Endothelial cell of umbilical vein (primary cell): ENCODE measurements around the gene DUSP6.

Experiments used
- MYC ChIP-seq: IDR thresholded peaks from one replicate; pipeline ENCODE4 v1.6.1; 2011; ENCODE audit warnings: mild to moderate bottlenecking, low read depth, low read length
- POLR2A ChIP-seq: IDR thresholded peaks from 2 replicates; pipeline ENCODE4 v1.6.1; 2012; ENCODE audit warnings: low read depth, mild to moderate bottlenecking, control low read depth, low read length
- POLR2AphosphoS5 ChIP-seq: IDR thresholded peaks from 2 replicates; pipeline ENCODE4 v1.6.1; 2012; ENCODE audit warnings: low read depth, mild to moderate bottlenecking, control low read depth, low read length, moderate library complexity; ENCODE audit not compliant: insufficient read depth
- TF ChIP-seq, protein P1 (sequence below), 2 donors: IDR thresholded peaks; 1 replicate in 1 of 2; 2 replicates in 1 of 2; pipeline ENCODE4 v1.5.1; 2011; ENCODE audit warnings: low read length in 2 of 2, mild to moderate bottlenecking in 2 of 2, moderate library complexity in 2 of 2, control low read depth in 1 of 2, inconsistent platforms in 1 of 2, low read depth in 1 of 2; ENCODE audit not compliant: insufficient read depth in 1 of 2; ENCODE audit errors: extremely low read depth in 1 of 2
- TF ChIP-seq, protein P2 (sequence below): IDR thresholded peaks from 2 replicates; pipeline ENCODE4 v1.6.1; 2011; ENCODE audit not compliant: insufficient read depth, insufficient read length

DNA sequence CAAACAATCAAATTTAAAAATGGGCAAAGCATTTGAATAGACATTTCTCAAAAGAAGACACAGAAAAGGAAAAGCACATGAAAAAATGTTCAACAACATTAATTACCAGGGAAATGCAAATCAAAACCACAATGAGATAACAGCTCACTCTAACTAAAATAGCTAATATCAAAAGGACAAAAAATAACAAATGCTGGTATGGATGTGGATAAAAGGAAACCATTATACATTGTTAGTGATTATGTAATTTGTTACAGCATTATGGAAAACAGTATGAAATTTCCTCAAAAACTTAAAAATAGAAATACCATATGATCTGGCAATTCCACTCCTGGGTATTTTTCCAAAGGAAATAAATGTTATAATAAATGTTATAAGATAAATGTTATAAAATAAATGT is 52.9 kb downstream of the DUSP6 start:
- TF ChIP-seq, protein P1, sequence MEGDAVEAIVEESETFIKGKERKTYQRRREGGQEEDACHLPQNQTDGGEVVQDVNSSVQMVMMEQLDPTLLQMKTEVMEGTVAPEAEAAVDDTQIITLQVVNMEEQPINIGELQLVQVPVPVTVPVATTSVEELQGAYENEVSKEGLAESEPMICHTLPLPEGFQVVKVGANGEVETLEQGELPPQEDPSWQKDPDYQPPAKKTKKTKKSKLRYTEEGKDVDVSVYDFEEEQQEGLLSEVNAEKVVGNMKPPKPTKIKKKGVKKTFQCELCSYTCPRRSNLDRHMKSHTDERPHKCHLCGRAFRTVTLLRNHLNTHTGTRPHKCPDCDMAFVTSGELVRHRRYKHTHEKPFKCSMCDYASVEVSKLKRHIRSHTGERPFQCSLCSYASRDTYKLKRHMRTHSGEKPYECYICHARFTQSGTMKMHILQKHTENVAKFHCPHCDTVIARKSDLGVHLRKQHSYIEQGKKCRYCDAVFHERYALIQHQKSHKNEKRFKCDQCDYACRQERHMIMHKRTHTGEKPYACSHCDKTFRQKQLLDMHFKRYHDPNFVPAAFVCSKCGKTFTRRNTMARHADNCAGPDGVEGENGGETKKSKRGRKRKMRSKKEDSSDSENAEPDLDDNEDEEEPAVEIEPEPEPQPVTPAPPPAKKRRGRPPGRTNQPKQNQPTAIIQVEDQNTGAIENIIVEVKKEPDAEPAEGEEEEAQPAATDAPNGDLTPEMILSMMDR (IDR thresholded peaks at IDR 0.05; ENCODE audit: extremely low read depth in 1 of 2, insufficient read depth in 1 of 2, low read depth in 1 of 2, low read length in 2 of 2): no peak
- TF ChIP-seq POLR2A: no peak
- TF ChIP-seq POLR2AphosphoS5: no peak
- TF ChIP-seq, protein P2, sequence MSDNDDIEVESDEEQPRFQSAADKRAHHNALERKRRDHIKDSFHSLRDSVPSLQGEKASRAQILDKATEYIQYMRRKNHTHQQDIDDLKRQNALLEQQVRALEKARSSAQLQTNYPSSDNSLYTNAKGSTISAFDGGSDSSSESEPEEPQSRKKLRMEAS: no peak
- TF ChIP-seq MYC: no peak
